HUDEP-2 (cell line): ENCODE measurements around the gene ZNF277.

Experiments used
- DNase-seq, 76 experiments: peaks; one replicate each; lab custom pipeline; 2025; ENCODE audit not compliant: unreplicated experiment in 76 of 76; lab: John Stamatoyannopoulos, UW

Gene ZNF277

GRCh38 chr7:112252141-112252540 is 45.6 kb downstream of the ZNF277 start:
- no peak for DNase-seq

DNA sequence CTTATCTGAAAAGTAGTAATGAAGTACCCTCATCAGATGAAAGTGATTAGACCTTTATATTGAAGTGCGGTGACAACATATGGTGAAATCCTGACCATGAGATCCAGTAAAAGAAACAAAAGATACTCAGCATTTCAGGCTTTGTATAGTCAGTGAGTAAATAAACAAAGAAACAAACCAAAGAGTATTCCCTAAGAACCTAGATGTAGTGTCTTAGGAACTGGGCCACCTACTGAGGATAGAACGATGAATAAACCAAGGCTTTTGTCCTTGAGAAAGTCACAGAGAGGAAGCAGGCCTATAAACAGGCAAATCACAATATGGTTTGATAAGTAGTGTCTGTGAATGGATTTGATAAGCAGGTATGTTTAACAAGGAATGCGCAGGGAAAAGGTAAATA is 46.2 kb downstream of the ZNF277 start:
- no peak for DNase-seq

DNA sequence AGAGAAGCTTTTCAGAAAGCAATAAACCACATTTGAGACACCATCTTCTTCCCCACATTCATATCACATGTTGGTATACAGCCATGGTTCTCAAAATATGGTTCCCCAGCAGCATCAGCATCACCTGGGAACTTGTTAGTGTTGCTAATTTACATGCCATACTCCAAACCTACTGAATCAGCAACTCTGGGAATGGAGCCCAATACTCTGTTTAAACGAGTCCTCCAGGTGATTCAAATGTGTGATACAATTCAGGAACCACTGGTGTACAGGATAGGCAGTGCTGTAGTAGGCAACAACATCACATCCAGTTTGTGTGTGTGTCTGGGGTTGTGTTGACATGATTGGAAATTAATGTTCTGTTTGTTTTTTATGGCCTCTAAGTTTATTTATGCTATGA is 47.7 kb downstream of the ZNF277 start:
- DNase-seq, result no peak

DNA sequence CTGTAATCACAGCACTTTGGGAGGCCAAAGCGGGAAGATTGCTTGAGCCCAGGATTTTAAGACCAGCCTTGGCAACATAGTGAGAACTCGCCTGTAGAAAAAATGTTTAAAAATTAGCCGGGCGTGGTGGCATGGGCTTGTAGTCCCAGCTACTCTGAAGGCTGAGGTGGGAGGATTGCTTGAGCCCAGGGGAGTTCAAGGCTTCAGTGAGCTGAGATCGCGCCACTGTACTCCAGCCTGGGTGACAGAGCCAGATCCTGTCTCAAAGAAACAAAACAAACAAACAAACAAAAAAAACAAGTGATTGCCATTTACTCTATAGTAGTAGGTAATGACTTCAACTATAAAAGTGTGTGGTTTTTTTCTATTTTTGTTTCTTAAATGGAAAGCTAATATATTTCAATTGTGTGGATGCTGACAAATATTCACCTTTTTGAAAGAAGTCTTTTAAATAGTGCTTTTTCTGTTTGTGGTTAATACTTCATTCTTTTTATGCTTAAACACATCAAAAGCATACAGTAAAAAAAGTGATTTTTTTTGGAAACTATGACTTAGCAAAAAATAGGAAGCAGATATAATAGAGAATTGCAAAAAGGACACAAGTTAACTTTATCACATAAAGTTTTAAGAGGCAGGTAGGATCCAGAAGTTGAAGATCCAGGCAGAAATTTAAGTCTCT is 48.4 kb downstream of the ZNF277 start:
- no peak for DNase-seq

DNA sequence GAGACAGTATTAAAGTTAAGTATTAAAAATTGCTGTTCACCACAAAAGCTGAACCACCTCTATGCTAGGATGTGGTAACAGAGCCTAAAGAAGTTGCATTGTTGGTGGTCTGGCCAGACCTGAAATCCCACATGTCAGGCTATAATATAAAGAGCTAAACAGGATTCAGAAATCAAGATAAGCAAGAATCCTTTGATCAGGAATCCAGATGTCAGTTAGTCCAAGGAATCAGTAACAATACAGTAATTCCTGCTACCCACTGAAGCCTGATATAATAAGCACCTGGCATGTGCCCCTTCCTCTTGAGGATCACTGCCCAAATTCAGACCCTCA is 48.9 kb downstream of the ZNF277 start:
- DNase-seq, result no peak

- no peak for DNase-seq
Observed at GRCh38 chr7:112257073-112257472, 50.6 kb downstream of the ZNF277 start.

DNA sequence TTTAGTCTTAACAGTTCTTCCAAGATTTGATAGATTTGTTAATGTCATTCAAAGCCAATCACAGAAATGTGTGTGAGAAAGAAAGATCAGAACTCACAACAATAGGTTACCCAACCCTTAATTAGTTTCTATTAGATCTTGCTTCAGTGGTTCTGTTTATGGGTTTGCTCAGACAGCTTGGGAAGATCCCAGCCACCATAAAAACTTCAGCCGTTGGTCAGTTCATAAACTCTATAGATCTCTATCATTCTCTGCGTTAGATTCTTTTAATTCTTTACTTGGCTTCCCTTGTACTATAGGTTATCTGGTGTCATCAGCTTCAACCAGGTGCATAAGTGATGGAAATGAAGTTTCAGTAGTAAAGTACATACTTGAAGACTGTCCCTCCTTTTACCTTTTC is 54.4 kb downstream of the ZNF277 start:
- no peak for DNase-seq

GRCh38 chr7:112262036-112262435 is 55.5 kb downstream of the ZNF277 start:
- no peak for DNase-seq

DNA sequence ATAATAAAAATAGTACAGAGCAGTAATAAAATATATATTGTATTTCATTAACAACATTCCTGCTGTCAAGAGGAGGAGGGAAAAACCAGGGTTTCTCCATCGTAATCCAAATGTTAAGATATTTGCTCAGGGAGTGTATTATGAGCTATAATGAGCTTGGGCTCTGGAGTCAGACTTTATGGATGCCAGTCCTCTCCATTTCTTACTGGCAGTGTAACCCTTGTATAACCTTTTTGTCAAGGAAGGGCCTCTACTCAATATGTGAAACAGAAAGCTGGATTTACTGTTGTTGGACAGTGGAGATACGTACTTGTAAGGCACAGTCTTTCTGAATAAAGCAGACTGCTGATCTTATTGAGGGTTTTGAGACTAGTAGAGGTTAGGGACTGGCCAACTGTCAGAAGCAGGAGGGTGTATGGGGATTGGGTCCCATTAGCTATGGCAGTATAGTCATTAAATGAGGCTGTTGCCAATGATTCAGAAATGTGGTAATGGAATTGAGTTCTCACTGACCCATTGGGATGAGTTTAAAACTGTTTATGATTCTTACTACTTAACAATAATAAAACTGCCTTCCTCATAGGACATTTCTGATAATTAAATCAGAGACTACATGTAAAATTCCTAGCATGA is 56.5 kb downstream of the ZNF277 start:
- no peak for DNase-seq

DNA sequence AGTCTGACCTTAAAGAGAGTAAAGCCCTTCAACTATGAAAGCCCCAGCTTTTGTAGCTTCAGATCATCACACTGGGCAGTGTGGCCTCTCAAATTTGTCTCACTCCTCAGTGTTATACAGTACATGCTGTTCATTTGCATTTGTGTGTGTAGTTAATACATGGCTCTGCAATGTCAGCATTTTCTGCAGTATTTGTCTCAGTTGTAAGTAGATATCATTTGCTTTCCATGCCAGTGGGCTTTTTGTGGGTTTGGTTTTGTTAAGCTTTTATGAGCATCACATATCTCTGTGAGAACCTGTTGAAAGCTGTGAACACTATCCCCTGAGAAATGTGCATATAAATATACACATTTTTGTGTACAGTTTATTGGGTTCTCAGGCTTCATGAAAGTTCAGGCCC is 57.0 kb downstream of the ZNF277 start:
- DNase-seq, result no peak

- no peak for DNase-seq
Observed at GRCh38 chr7:112266141-112266540, 59.6 kb downstream of the ZNF277 start.

DNA sequence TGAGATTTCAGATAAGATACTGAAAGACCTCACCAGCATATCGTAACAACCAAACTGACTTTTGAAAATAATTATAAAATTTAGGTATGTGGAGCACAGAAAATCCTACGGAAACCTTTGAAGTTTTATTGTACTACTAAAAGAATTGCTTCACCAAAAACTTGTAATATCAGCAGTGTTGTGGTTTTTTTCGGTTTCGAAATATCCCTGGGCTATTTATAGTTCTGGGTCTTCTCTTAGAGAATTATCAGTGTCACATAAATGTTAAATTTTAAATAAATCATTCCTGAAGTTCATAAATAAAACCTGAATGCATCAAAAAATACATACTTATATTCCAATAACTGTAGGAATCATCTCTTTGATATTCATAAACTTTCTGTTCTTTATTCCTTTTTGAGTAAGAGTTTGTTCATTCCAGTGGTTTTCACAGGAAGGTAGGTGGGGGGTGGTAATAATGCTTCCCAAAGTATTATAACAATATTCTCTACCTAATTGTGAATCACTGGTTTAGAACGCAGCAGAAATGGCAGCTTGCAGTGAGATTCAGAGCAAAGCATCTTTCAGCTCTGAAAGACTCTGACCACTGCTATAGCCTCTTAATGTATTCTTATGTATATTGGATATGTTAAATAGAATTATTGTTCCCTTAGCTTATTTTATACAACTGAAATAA is 60.2 kb downstream of the ZNF277 start:
- no peak for DNase-seq

- no peak for DNase-seq
Observed at GRCh38 chr7:112267944-112268691, 61.6 kb downstream of the ZNF277 start.

GRCh38 chr7:112271162-112271561 is 64.7 kb downstream of the ZNF277 start:
- no peak for DNase-seq

GRCh38 chr7:112272921-112273561 is 66.5 kb downstream of the ZNF277 start:
- peak in 11 of 76 experiments; percentile 1 to 13 (median 7) for DNase-seq

GRCh38 chr7:112279042-112279441 is 72.5 kb downstream of the ZNF277 start:
- no peak for DNase-seq

DNA sequence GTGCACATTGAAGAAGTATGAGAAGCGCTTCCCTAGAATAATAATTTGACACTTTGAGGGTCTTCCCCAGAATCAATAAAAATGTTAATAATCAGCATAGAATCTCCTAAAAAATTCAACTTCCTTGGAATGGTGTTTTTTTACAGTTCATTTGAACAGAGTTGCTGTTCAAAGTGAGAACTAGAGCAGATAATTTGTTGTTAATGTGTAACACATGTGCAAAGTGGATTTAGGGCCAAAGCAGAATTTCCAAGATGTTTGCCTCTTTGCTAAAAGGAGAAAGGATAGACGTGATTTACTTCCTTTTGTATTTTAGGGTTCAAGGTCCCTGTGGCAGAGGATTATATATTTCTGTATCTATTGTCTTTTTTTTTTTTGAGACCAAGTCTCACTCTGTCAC is 73.8 kb downstream of the ZNF277 start:
- no peak for DNase-seq

- peak in 1 of 76 experiments; percentile 2 for DNase-seq
Observed at GRCh38 chr7:112282476-112283188, 76.1 kb downstream of the ZNF277 start.

- no peak for DNase-seq
Observed at GRCh38 chr7:112283382-112283910, 77.0 kb downstream of the ZNF277 start.
